Uterus (tissue), 4 donors: ENCODE measurements around the gene ANKIB1. TPM values are rescaled to one million over a fixed set of nuclear protein-coding genes. Genes with fewer than 3 reads are reported as not detected.
"Not testable (repeated sequence)": the region's sequence is repeated elsewhere in the genome, so short reads cannot be mapped to it uniquely, and the experiment has no call there.

Experiments used
- DNase-seq, 2 donors: peaks; one replicate each; pipeline ENCODE4 v3.0.0-alpha.2; 2019 to 2020
- H3K27ac ChIP-seq, 2 donors: fragments of 200-600 bp; sonication (generic); 1 replicate in 1 of 2; 2 replicates in 1 of 2; pipeline ENCODE4 v1.5.1; 2016 to 2018
- H3K27me3 ChIP-seq, 2 donors: fragments of 200-600 bp; sonication (generic); one replicate each; pipeline ENCODE4 v1.5.1; 2018 to 2019; ENCODE audit warnings: control low read depth in 1 of 2
- H3K36me3 ChIP-seq, 2 donors: fragments of 200-600 bp; sonication (generic); one replicate each; pipeline ENCODE4 v1.5.1; 2019; ENCODE audit warnings: control low read depth in 1 of 2
- H3K4me1 ChIP-seq, 2 donors: fragments of 200-600 bp; sonication (generic); one replicate each; pipeline ENCODE4 v1.5.1; 2018 to 2019; ENCODE audit warnings: control low read depth in 1 of 2
- H3K4me3 ChIP-seq, 2 donors: fragments of 200-600 bp; sonication (generic); 1 replicate in 1 of 2; 2 replicates in 1 of 2; pipeline ENCODE4 v1.5.1; 2018 to 2019; ENCODE audit warnings: mild to moderate bottlenecking in 1 of 2
- H3K9me3 ChIP-seq, 2 donors: fragments of 200-600 bp; sonication (generic); one replicate each; pipeline ENCODE4 v1.5.1; 2019; ENCODE audit warnings: control low read depth in 1 of 2
- CTCF ChIP-seq, 4 experiments: fragments of 200-600 bp in 2 of 4; fragments of 450-650 bp in 2 of 4; sonication (generic) in 2 of 4; IDR thresholded peaks; one replicate each; pipeline ENCODE4 v1.5.1; 2016 to 2019; ENCODE audit warnings: antibody characterized with exemption in 4 of 4, mild to moderate bottlenecking in 2 of 4, moderate library complexity in 1 of 4
- POLR2A ChIP-seq, 2 donors: fragments of 450-650 bp; IDR thresholded peaks; one replicate each; pipeline ENCODE4 v1.6.1; 2016; ENCODE audit warnings: antibody characterized with exemption in 2 of 2, mild to moderate bottlenecking in 1 of 2, moderate library complexity in 1 of 2
- intact Hi-C: fragments of 100-400 bp; cut with DNase I; formaldehyde crosslinking; loops from one replicate; pipeline ENCODE4 v1.15.1; 2023; ENCODE audit warnings: low total_unique reads
- total RNA-seq, 4 donors: library from RNA; depleted of rRNA in 3 of 4; stranded (reverse); fragments of >200 nt in 3 of 4; gene quantifications; one replicate each; pipeline versions ENCODE4 v1.1.0 to v1.2.4, GENCODE V29; 2014 to 2023
- donor health status: DM: yes; HTN: yes; CAD: no.

The ANKIB1 gene
- total RNA-seq, 4 donors from 2014 or later = 27.4 to 100.0 (median 54.6) TPM

- TF ChIP-seq CTCF (IDR thresholded peaks at IDR 0.05) (no peak), POLR2A (IDR thresholded peaks at IDR 0.05) (no peak)
- Histone ChIP-seq H3K27ac (no peak overlapping the region), H3K27me3 (no peaks in the 10 kb centered on the region), H3K4me3 (no peak overlapping the region), H3K4me1 (peaks cover 0 to under 1% of the 10 kb centered on the region in 2 donors), H3K36me3 (no peaks in the 10 kb centered on the region), H3K9me3 (no peaks in the 10 kb centered on the region)
- DNase-seq = no peak
- intact Hi-C loops = no loop called here
Observed at GRCh38 chr7:92253251-92253650, 7.5 kb downstream of the ANKIB1 start.

GRCh38 chr7:92254800-92255199 lies 9.0 kb downstream of the ANKIB1 start:
- H3K9me3 ChIP-seq, H3K36me3 ChIP-seq, H3K27ac ChIP-seq, DNase-seq, intact Hi-C loops, H3K27me3 ChIP-seq, H3K4me1 ChIP-seq, H3K4me3 ChIP-seq: not testable (repeated sequence)

GRCh38 chr7:92255308-92255707 lies 9.5 kb downstream of the ANKIB1 start:
- Histone ChIP-seq H3K9me3 (no peaks in the 10 kb centered on the region), H3K27ac (no peak overlapping the region), H3K4me3 (no peak overlapping the region), H3K36me3 (no peaks in the 10 kb centered on the region), H3K27me3 (no peaks in the 10 kb centered on the region), H3K4me1 (no peaks in the 10 kb centered on the region)
- intact Hi-C loops = no loop called here
- TF ChIP-seq POLR2A (IDR thresholded peaks at IDR 0.05) = no peak
- no peak for DNase-seq

GRCh38 chr7:92259062-92259461 lies 13.3 kb downstream of the ANKIB1 start:
- Histone ChIP-seq H3K4me3 (no peak overlapping the region), H3K27ac (no peak overlapping the region), H3K4me1 (no peaks in the 10 kb centered on the region), H3K9me3 (no peaks in the 10 kb centered on the region), H3K27me3 (no peaks in the 10 kb centered on the region), H3K36me3 (no peaks in the 10 kb centered on the region)
- TF ChIP-seq CTCF (IDR thresholded peaks at IDR 0.05) (no peak), POLR2A (IDR thresholded peaks at IDR 0.05) (no peak)
- no peak for DNase-seq
- intact Hi-C loops = no loop called here

GRCh38 chr7:92259610-92260247 lies 14.0 kb downstream of the ANKIB1 start:
- Histone ChIP-seq H3K4me3 (no peak overlapping the region), H3K9me3 (no peaks in the 10 kb centered on the region), H3K27ac (no peak overlapping the region), H3K4me1 (no peaks in the 10 kb centered on the region), H3K36me3 (no peaks in the 10 kb centered on the region), H3K27me3 (no peaks in the 10 kb centered on the region)
- intact Hi-C loops = no loop called here
- no peak for TF ChIP-seq POLR2A (IDR thresholded peaks at IDR 0.05)
- no peak for TF ChIP-seq CTCF (IDR thresholded peaks at IDR 0.05)
- no peak for DNase-seq

GRCh38 chr7:92260248-92260781 lies 14.5 kb downstream of the ANKIB1 start:
- Histone ChIP-seq H3K27me3 (no peaks in the 10 kb centered on the region), H3K4me3 (no peak overlapping the region), H3K36me3 (no peaks in the 10 kb centered on the region), H3K4me1 (no peaks in the 10 kb centered on the region), H3K9me3 (no peaks in the 10 kb centered on the region), H3K27ac (no peak overlapping the region)
- no peak for TF ChIP-seq POLR2A (IDR thresholded peaks at IDR 0.05)
- DNase-seq = no peak
- intact Hi-C loops = no loop called here
